Body of pancreas (tissue), 4 donors: ENCODE measurements around the gene WDR27.

ENCODE experiments used
- CTCF ChIP-seq, 7 experiments: fragments of 450-650 bp in 4 of 7; fragments of 200-600 bp in 3 of 7; sonication (generic) in 3 of 7; IDR thresholded peaks; one replicate each; pipeline ENCODE4 v1.5.1; 2016 to 2019; ENCODE audit warnings: antibody characterized with exemption in 7 of 7
- POLR2A ChIP-seq, 3 donors: fragments of 450-650 bp; IDR thresholded peaks; one replicate each; pipeline ENCODE4 v1.6.1; 2016; ENCODE audit warnings: antibody characterized with exemption in 3 of 3, mild to moderate bottlenecking in 2 of 3

- no peak for TF ChIP-seq CTCF (IDR thresholded peaks at IDR 0.05)
- no peak for TF ChIP-seq POLR2A (IDR thresholded peaks at IDR 0.05)
These were observed 72.6 kb downstream of the WDR27 start for GRCh38 chr6:169629256-169629655.
